GM18505 (cell line): Measurements from ENCODE around the gene TBXAS1.
A peak's percentile ranks its signal among the peaks of the same experiment; 100 is the strongest.

Experiments used
- ATAC-seq: cut with Tn5 transposase; IDR thresholded peaks from one replicate; pipeline ENCODE4 v1.9.1; 2021; ENCODE audit not compliant: unreplicated experiment
- POLR2A ChIP-seq: IDR thresholded peaks from 4 replicates; pipeline ENCODE4 v1.6.1; 2011; ENCODE audit warnings: borderline replicate concordance; ENCODE audit not compliant: insufficient read depth, insufficient read length; ENCODE audit errors: extremely low read depth

TBXAS1 gene

GRCh38 chr7:140049339-140050024 is 220.4 kb downstream of the TBXAS1 start:
- ATAC-seq = no peak
- TF ChIP-seq POLR2A = no peak

- no peak for ATAC-seq
- no peak for TF ChIP-seq POLR2A
Measured at GRCh38 chr7:140050100-140050499, 221.0 kb downstream of the TBXAS1 start.

GRCh38 chr7:140051820-140052219 is 222.8 kb downstream of the TBXAS1 start:
- TF ChIP-seq POLR2A = no peak
- no peak for ATAC-seq

- TF ChIP-seq POLR2A = no peak
- ATAC-seq = peak; percentile 78
Measured at GRCh38 chr7:140053812-140054539, 224.9 kb downstream of the TBXAS1 start.

GRCh38 chr7:140054751-140055150 is 225.7 kb downstream of the TBXAS1 start:
- ATAC-seq = no peak
- no peak for TF ChIP-seq POLR2A

GRCh38 chr7:140055833-140056232 is 226.8 kb downstream of the TBXAS1 start:
- no peak for TF ChIP-seq POLR2A
- no peak for ATAC-seq

- no peak for TF ChIP-seq POLR2A
- ATAC-seq = no peak
Measured at GRCh38 chr7:140056431-140057142, 227.5 kb downstream of the TBXAS1 start.

- no peak for TF ChIP-seq POLR2A
- ATAC-seq = no peak
Measured at GRCh38 chr7:140057143-140057535, 228.1 kb downstream of the TBXAS1 start.

- no peak for ATAC-seq
- TF ChIP-seq POLR2A = no peak
Measured at GRCh38 chr7:140058517-140058916, 229.5 kb downstream of the TBXAS1 start.

- ATAC-seq = no peak
- no peak for TF ChIP-seq POLR2A
Measured at GRCh38 chr7:140059273-140060242, 230.5 kb downstream of the TBXAS1 start.

- no peak for TF ChIP-seq POLR2A
- no peak for ATAC-seq
Measured at GRCh38 chr7:140060243-140060630, 231.2 kb downstream of the TBXAS1 start.

- ATAC-seq = no peak
- TF ChIP-seq POLR2A = no peak
Measured at GRCh38 chr7:140060788-140061606, 231.9 kb downstream of the TBXAS1 start.
